ENCODE results near the gene FRS2.

The FRS2 gene

GRCh38 chr12:69502345-69503081 lies 32.3 kb downstream of the FRS2 start:
- DNase-seq, result no peak

GRCh38 chr12:69508091-69508490 lies 37.9 kb downstream of the FRS2 start:
- no peak for DNase-seq

DNA sequence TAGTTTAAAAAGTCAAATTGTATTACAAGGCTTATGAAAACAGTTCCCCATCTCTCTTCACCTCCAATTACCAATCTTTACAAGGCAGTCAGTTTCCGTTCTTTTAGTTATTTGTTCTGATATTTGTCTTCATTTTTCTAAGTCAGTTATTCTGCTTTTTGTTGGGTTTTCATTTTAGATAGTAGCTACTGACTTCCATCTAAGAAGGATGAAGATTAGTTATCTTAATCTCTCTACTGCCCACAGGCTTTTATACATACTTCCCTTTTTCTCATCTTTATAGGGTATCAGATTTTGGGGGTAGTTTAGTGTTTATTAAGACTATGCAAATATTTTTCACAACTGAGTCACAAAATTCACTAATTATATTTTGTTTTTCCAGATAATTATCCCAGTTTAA lies 38.4 kb downstream of the FRS2 start:
- no peak for DNase-seq

DNA sequence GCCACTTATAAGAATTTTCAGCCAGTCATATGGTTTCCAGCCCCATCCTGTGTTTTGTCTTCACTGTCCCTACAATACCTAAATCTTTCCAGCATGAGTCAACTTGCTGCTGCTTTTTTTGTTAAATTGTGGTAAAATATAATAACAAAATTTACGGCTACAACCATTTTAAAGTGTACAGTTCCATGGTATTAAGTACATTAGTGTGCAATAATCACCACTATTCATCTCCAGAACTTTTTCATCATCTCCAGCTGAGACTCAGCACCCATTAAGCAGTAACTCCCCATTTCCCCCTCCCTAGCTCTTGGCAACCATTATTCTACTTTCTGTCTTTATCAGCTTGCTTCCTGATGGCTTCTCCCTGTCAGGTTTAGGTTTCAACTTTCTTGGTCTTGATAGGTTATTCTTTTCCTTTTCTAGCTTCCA lies 39.1 kb downstream of the FRS2 start:
- no peak for DNase-seq

- DNase-seq, result no peak
These were observed 40.0 kb downstream of the FRS2 start for GRCh38 chr12:69509904-69510827.

- DNase-seq, result no peak
These were observed 40.8 kb downstream of the FRS2 start for GRCh38 chr12:69511016-69511415.

- DNase-seq, result no peak
These were observed 41.5 kb downstream of the FRS2 start for GRCh38 chr12:69511469-69512267.

DNA sequence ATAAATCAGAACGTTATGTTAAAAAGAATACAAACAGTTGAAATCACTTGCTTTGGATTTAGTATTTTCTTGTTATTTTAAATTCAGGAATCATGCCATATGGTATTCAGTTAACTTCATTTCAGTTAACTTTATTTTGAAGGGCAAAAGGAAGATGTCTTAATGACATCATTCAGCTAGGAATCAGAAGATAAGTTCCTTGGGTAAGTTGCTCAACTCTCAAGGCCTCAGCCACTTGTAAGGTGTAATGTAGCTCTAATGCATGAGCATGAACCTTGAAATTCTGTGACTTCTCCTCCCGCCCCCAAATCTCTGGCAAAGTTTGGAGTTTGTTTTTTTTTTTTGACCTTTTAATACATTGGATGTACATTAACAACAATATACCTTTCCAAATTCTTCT lies 42.6 kb downstream of the FRS2 start:
- DNase-seq, result no peak

- DNase-seq, result no peak
These were observed 43.1 kb downstream of the FRS2 start for GRCh38 chr12:69513297-69513696.

GRCh38 chr12:69514111-69514510 lies 43.9 kb downstream of the FRS2 start:
- DNase-seq, result peak; percentile 71

- DNase-seq, result no peak
These were observed 44.7 kb downstream of the FRS2 start for GRCh38 chr12:69514845-69515244.

DNA sequence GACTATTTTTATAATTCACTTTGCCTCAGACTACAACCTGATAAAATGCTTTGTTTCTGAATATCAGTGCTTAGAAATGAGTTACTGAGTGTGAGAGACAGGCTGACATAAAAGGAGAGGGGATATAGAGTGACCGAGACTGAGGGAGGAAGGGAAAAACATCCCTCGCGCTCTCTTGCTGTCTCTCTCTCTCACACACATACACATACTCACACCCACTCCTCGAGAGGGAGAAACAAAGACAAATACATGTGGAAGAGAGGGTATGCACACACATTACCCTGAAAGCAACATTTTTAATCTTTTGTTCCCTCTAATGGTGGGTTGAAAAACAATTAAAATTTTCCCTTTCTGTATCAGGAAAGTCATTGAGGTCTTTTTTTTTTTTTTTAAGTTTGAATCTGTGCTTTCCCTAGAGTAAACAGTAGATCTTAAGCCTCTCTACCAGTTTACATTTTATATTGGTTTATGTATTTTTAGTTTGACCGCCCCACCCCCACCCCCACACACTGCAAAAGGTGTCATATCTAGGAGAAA lies 45.3 kb downstream of the FRS2 start:
- DNase-seq, result no peak

GRCh38 chr12:69516950-69517349 lies 46.8 kb downstream of the FRS2 start:
- no peak for DNase-seq

GRCh38 chr12:69517406-69517805 lies 47.2 kb downstream of the FRS2 start:
- no peak for DNase-seq

DNA sequence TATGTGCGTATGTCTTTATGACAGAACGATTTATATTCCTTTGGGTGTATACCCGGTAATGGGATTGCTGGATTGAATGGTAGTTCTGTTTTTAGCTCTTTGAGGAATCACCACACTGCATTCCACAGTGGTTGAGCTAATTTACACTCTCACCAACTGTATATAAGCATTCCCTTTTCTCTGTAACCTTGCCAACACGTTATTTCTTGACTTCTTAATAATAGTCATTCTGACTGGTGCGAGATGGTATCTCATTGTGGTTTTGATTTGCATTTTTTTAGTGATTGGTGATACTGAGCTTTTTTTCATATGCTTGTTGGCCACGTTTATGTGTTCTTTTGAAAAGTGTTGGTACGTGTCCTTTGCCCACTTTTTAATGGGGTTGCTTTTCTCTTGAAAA lies 49.7 kb downstream of the FRS2 start:
- no peak for DNase-seq

DNA sequence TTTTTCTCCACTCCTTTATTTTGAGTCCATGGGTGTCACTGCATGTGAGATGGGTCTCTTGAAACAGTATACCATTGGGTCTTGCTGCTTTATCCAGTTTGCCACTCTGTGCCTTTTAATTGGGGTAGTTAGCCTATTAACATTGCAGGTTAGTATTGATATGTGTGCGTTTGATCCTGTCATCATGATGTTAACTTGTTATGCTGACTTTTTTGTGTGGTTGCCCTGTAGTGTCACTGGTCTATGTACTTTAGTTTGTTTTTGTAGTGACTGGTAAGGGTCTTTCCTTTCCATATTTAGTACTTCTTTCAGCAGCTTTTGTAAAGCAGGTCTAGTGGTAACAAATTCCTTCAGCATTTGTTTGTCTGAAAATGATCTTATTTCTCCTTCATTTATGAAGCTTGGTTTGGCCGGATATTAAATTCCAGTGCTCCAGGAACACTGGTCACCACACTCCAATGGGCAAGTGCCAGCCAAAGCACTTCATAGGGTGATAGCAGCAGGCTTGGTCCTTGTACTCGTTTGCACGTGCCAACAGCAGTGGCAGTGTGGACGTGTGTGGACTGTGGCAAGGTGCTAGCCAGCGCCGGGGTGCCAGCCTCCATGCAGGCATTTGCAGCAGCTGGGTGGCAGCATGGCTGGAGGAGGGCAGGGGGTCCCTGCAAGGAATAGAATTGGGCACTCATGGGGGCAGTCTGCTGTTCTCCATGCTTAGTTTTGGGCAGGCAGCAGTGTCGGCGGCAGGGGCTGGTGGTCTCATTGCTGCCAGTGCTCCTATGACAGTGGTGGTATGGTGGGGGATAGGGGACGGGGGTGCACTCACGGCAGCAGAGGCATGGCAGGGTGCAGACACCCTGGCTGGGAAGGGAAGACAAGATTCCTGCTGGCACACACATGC lies 53.5 kb downstream of the FRS2 start:
- no peak for DNase-seq

DNA sequence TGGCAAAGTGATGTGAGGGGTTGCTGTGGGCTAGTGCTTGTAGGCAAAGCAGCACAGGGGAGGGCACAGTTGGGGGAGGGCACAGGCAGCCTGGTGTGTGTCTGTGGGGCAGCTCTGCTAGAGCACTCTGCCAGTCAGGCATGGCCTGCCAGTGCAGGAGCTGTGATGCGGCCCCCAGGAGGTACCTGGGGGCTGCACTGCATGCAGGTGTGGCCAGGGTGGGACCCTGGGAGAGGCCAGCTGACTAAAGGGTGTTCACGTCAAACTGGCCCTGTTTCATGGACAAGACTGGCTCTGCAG lies 54.1 kb downstream of the FRS2 start:
- no peak for DNase-seq

- no peak for DNase-seq
These were observed 54.7 kb downstream of the FRS2 start for GRCh38 chr12:69524755-69525469.

DNA sequence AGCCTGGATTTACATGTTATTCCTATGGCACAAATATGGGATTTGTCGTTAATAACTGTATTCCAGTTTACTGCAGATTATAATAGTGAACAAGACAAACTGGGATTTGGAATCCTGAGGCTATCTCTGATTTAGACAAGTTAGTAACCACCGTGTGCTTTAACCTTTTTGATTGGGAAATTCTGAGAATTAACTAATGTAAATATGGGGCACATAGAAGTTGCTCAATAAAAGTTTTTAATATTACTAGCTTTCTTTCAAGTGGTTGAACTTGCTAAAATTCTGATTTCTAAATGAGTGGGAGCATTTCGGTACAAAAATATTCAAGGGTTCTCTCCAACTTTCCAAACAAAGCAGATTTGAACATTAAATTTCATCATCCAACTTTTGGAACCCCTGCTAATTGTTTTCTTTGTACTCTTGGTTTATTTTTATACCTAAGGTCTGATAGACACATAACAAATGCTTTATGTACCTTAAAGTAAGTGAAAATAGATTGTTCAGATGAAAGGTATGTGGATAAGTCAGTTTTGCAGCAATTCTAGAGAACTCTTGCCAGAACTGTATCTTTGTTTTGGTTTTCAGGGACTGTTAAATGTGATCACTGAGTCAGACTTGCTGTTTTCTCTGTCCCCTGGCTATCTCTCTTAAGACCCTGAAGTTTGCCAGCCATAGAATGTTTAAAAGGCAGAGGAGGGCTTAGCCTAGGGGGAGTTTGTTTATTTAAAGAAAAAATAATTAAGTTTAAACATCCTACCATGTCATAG lies 57.5 kb downstream of the FRS2 start:
- DNase-seq, result no peak

DNA sequence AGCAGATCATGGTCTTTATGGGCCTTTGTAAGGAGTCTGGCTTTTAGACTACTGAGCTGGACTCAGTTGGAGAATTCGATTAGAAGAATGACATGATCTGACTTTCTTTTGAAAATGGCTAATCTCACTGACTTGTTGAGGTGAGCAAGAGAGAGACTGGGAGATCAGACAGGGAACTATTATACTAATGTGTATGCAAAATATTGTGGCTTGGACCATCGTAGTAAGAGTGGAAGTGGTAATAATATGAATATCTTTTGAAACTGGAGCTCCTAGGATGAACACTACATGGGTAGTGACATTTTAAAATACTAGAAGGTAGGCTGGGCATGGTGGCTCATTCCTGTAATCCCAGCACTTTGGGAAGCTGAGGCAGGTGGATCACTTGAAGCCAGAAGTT lies 58.8 kb downstream of the FRS2 start:
- no peak for DNase-seq

DNA sequence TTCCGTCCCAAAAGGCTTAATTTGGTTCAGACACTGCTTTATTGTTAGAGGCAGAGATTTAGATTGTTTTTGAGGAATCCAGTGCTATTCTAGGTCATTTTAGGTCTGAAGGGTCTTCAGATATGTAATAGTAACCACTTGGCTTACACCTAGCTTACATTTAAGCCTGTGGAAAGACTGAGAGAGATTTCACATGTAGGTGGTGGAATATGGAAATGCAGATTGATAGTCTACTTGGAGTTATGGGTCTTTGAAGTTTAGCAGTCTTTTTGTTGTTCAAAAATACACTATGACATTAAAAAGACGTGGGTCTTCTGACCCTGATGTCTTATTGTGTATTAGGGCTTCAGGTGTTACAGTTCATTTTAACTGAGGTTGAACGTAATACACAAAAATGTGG lies 63.7 kb downstream of the FRS2 start:
- DNase-seq, result no peak

Data from NCI-H2171 (cell line).